Measurements from ENCODE around the gene ANKDD1B.
"Not testable (repeated sequence)": the region's sequence is repeated elsewhere in the genome, so short reads cannot be mapped to it uniquely, and the experiment has no call there.

Gene ANKDD1B

DNA sequence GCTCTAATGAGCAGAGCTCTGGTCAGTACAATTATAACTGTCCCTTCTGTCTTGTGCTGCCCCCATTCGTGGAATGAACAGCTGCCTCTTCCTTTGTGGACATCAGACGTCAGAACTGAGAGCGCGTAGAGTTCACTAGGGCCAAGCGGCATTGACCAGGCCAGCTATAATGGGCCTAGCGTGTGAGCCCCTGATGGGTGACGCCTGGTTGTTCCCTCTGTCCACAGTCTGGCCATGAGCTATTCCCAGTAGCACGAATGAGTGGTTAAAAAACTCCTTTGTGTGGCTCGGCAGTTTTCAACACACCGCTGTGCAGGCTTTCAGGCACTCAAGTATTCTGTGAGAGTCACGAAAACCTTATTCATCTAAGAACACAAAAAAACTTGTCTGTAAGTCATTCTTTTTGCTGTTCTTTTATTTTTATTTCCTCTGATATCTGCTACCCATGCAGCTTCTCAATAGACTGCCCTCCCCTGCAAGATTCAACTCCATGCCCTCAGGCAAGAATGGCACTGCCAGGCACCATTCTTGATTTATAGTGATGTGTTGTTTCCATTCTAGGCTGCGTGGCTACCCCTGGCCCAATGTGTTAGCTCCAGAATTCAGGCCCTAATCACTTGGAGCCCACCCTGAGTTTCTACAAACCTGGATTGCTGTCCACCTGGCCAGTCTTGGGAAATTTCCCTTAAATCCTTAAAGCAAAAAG lies 52.5 kb downstream of the ANKDD1B start:
- no peak for DNase-seq

DNA sequence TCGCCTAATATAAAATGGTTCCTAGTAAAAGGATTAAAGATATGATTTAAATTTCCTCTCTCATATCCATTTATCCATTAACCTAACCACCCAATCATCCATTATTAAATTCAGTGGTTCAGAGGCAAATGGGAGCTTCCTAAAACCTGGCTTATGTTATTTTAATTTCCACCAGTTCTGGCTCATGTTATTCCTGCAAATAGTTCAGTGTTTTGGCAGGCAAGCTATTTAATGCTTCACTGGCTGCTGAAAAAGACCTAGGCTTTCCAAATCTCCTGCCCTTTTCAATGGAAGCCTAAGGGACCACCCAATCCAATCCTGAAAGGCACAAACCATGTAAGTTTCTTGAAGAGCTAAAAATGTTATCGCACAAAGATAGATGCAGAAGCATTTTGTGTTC lies 53.7 kb downstream of the ANKDD1B start:
- no peak for DNase-seq

DNA sequence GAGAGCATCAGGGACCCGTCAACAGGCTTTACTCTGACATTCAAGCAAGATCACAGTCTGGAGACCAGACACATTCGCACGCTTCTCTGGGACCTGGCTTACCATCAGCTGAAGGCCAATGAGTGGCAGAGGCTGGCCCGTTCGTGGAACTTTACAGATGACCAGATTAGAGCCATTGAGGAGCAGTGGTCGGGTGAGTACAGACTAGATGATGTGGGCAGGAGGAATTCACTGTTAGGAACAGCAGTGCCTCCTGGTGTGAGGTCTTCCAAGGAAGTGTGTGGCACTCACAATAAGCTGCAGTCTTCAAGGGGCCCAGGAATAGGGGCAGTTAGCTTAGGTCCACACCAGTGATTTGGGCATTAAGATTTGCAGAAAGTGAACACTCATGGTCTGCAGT lies 55.5 kb downstream of the ANKDD1B start:
- DNase-seq: no peak

DNA sequence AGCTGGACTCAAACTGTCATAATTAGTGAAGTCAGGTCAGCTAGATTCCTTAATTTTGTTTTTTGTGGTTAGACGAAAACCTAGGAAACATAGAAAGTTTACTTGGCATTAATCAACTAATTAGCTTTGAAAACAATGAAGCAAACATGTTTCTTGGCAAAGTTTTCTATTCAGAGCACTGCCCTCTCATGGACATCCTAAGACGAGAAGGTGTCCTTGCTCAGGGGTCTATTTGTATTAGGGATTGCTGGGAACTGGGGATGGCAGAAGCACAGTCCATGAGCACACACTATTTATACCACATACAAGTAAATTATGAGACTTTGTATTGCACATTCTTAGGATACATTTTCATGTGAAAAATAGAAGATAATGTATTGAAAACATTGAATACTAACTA lies 56.3 kb downstream of the ANKDD1B start:
- DNase-seq: no peak

DNA sequence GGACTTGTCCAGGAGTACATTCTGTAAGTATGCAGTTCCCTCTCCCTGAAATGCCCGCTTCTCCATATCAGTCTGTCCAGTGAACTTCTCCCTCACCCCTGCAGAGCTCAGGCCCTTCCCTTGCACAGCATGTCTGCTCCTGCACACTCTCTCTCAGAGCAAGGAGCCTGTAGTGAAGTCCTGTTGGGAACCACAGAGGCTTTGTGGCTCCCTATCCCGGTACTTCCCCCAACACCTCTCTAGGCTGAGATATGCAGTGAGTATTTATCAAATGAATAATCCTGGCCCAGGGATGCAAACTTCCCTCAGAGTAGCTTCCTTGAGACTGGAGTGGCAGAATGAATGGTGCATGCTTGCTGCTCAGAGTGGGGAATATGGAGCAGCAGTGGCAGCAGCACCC lies 57.2 kb downstream of the ANKDD1B start:
- DNase-seq: no peak

DNA sequence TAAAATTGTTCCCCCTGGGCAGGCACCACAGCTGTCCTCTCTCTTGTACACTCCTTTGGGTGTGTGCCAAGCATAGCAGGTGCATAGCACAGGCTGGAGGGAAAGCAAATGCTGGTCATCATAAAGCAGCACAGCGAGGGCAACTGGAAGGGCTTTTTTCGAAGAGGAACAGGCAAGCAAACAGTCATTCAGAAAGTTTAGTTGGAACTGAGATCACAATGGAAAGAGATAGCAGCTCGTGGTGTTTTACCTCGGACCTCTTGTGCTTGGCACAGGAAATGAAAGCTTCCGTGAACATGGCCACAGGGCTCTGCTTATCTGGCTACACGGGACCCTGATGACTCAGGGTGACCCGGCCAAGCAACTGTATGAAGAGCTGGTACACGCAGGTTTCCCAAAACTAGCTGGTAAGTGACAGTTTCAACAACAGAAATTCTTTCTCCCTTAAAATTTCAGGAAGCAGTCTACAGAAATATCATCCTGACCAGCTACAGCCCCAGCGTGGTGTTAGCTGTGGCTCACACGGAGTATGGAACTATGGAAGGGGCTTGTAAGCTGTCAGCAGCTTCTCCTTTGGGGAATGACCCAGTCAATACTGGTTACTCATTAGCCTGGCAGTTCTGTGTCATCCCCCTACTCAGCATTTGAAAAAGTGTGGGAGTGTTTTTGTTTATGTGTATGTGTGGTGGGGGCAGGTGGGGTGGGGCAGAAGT lies 57.9 kb downstream of the ANKDD1B start:
- no peak for DNase-seq

DNA sequence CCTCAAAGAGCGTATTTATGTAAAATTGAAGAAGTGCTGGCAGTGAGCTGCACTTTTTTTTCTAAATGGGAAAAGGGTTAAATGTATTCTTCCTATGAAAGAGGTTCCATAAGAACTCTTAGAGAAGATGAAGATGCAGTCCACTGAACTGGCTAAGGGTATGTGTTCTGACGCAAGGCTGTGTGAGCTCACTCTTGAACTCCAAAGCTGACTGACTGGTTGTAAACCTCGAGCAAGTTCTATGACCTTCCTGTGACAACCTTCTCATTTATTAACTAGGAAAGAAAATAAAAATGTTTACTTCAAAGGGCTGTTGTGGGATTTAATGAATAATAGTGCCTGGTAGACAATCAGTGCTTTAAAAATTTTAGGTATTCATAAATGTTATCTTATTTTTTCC lies 59.3 kb downstream of the ANKDD1B start:
- no peak for DNase-seq

DNA sequence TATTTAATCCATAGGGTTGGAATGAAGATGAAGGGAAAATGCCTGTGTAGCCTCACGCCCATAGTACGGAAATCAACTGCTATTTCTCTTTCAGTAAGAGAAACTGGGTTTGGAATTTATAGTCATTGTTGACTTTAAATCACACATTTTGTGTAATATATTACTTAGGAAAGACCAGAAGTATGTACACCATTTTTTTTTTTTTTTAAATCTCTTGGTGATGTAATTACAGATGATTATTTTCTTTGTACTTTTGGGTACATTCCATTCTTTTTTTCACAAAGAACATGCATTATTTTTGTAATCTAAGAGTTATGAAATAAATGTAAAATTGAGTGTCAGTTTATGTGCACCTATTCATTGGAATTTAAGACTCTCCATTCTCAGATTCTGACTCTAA lies 60.3 kb downstream of the ANKDD1B start:
- DNase-seq: no peak

DNA sequence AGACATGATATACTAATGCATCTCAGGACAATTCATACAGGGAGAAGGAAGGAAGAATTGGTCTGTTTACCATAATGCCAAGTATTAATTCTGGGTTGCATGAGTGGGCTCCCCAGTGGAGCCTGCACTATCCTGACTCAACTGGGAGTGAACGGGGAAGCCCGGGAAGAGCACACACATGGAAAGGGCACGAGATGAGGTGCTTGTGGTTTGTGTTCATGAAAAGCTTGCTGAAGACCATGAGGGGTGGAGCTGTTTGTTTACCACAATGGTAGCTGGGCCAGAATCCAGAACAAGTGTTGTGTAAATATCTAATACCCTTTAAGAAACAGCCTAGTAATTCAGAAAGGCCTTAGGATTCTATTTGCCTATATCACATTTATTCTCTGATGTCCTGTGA lies 61.4 kb downstream of the ANKDD1B start:
- no peak for DNase-seq

DNA sequence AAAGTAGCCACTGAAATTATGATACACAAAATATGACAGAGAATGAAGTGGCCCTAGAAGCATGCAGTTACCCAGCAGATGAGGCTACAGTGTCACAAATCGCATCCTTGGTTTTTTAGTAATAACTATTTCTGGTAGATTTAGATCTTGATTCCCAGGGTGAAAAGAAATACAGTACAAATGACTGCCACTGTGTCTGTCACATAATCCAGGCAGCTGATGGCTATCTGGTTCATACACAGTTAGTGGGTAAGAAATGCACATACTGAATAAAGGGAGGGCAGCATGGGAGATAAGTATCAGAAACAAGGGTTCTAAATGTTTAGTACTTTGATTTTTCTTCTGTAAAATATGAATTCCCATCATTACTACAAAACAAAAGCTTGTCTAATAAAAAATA lies 64.5 kb downstream of the ANKDD1B start:
- DNase-seq: no peak

DNA sequence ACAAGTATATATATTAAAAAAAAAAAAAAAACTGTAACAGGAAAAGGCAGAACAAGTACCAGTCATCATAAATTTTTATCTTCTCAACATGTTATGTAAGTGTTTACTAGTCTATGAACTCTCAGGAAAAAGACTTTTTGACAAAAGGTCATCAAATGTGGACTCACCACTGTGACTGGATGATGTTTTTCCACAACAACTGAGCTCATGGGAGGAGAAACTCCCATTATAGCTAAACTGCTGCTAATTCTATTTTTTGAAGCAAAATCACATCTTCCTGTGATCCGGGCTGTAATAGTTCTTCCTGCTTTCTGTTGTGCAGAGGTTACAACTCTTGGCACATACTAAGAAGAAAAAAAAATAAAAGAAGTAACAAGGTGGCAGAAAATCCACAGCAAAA lies 66.4 kb downstream of the ANKDD1B start:
- DNase-seq: no peak

DNA sequence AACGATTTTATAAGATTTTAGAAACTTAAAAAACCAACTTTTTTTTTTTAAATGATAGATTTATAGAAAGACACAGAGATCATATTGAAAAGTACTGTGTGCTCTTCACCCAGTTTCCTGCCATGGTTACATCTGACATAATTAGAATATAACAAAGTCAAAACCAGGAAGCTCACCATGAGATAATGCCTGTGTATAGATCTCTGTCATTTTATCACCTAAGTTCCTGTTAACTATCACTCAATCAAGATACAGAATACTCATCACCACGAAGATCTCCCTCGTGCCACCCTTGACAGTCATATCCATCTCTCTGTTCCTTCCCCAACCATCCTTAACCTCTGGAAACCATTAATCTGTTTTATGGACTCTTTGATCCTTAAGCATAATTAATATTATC lies 66.9 kb downstream of the ANKDD1B start:
- no peak for DNase-seq

DNA sequence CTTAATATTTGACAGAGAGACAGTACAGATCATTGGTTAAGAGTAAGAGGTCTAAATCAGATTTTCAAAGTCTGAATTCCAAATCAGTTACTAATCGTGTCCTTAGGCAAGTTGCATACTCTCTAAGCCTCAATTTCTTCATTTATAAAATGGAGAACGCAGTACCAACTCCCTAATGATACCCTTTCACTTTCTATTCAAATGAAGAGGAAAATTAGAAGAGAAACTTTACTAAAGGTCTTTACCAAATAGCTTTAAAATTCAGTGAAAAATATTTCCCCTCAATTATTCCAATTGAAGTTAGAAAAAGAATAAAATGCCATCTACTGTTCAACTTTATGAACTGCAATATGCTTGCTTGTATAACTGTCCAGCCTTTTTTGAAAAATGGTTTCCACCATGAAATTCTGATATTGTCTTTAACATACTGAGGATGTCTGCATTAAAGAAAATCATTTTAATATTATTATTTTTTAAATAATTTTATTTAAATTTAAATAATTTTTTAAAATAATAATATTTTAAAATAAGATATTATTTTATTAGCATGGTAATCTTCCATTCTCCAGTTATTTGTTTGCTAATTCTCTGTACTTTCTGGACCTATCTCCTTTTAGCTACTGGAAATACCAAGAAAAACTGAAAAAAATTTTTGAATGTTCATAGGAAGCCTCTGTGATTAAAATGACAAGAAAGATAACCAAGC lies 70.0 kb downstream of the ANKDD1B start:
- DNase-seq: no peak

DNA sequence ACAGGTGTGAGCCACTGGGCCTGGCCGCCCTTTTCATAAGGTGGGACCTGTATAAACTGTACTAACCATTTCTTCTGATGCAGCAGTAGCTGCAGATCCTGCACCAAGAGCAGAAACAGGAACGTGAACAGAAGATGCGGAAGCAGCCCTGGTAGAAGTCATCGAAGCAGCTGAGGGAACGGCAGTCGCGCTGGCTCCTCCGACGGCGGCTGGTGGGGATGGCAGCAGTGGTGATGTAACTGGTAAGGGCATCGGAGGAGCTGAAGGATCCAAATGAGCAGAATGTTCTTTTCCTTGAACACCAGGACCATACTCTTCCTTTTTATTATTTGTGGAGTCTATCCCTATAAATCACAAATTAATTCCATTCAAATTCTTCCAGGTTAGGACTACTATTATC lies 73.9 kb downstream of the ANKDD1B start:
- no peak for DNase-seq

DNA sequence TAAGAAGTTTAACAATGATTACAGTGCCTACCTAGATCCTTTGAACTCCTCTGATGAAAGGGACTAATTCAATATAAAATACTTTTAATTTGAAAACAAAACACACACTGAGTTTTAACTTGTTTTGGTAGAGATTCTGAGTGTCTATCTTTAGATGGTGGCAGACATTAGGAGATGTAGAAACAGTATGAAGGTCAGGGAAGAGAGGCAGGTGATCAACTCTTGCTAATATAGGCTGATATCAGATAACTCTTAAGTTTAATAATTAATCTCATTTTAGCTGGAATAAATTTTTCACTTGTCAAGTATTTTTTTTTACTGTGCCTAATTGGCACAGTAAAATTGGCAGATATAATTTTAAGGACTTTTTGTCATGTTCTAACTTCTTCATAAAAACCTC lies 75.2 kb downstream of the ANKDD1B start:
- DNase-seq: no peak

DNA sequence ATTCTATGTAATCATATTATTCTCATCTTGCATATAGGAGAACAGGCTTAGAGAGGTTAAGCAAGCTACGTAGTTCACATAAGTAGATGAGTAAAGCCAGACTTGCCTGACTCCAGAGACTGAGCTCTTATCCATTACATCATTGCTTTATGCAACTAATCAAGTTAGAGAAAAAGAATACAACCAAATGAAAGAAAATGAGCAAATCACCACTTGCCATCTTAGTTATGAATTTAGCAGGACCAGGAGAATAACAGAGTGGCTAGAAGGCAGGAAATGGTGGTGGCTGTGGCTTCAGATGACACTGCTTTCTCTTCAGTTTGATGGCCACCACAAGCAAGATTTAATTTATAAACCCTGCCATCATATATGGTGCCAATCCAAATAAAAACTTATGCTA lies 79.4 kb downstream of the ANKDD1B start:
- no peak for DNase-seq

DNA sequence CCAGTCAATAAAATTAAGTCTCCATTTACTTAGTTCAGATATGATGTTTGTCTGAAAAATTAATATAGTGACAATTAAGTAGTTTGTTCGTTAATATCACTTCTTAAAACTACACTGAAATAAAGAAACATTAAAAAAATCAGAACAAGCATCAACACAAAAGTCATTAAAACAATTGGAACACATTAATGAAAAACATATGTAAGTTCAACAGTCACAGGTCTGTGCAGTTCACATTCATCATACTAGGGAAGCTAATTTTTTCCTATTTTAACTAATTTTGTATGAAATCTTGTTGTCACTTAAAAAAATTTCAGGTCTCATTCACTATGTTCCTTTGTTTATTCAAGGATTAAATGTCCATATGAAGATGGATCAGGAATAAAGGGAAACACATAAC lies 83.5 kb downstream of the ANKDD1B start:
- DNase-seq: no peak

DNA sequence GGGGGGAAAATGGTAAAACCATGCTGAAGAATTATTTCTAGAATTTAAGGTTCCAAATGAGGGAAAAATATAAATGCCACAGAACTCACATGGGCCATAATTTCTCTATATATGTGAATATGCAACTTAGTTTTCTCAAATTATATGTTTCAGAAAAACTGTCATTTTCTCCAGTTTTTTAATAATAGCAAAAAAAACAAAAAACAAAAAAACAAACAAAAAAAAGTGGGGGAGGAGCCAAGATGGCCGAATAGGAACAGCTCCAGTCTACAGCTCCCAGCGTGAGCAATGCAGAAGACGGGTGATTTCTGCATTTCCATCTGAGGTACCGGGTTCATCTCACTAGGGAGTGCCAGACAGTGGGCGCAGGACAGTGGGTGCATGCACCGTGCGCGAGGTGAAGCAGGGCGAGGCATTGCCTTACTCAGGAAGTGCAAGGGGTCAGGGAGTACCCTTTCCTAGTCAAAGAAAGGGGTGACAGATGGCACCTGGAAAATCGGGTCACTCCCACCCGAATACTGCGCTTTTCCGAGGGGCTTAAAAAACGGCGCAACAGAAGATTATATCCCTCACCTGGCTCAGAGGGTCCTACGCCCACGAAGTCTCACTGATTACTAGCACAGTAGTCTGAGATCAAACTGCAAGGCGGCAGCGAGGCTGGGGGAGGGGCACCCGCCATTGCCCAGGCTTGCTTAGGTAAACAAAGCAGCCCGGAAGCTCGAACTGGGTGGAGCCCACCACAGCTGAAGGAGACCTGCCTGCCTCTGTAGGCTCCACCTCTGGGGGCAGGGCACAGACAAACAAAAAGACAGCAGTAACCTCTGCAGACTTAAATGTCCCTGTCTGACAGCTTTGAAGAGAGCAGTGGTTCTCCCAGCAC lies 84.5 kb downstream of the ANKDD1B start:
- not testable (repeated sequence) for DNase-seq

DNA sequence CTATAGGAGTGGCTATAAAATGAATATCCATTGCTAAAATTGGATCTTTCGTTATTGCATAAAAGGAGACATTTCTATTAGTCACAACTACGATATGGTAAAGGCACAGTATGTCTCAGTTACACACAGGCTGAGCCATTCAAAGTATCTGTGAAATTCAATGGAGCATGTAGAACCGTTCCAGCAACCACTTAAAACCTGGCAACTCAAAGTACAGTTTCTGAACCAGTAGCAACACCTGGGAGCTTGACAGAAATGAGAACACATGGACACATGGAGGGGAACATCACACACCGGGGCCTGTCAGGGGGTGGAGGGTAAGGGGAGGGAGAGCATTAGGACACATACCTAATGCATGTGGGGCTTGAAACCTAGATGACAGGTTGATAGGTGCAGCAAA lies 90.6 kb downstream of the ANKDD1B start:
- DNase-seq: no peak

DNA sequence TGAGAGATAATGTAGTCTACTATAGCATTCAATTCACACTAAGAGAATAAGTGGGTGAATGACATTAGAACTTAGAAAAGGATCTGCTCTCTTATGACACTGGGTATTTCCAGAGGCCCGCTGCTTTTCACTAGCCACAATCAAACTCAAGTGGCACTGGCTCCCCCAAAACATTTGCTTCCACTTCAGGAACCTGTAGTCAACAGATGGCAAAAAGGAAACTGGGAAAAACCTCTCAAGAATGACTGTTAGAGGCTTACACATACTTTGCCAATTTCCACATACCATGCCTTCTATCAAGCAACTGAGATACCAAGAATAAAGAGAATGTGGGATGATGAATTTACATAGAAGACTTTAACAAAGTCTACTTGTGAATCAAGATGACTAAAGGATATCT lies 94.8 kb downstream of the ANKDD1B start:
- no peak for DNase-seq

DNA sequence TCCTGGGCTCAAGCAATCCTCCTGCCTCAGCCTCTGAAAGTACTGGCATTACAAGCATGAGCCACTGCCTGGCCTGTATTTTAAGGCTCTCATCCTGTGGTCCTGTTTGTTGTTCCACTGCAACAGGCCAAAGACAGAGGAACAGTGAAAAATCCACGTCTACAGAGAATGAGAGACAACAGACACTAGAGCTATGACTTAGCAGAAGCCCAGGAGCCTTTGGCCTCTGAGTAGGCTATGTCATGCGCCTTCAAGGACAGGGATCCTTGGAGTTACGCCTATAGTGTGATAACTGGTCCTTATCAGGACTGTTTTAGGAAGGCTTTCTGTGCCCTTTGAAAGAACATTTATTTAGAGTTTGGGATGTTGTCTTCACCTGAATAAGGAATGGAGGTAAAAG lies 95.5 kb downstream of the ANKDD1B start:
- no peak for DNase-seq

DNA sequence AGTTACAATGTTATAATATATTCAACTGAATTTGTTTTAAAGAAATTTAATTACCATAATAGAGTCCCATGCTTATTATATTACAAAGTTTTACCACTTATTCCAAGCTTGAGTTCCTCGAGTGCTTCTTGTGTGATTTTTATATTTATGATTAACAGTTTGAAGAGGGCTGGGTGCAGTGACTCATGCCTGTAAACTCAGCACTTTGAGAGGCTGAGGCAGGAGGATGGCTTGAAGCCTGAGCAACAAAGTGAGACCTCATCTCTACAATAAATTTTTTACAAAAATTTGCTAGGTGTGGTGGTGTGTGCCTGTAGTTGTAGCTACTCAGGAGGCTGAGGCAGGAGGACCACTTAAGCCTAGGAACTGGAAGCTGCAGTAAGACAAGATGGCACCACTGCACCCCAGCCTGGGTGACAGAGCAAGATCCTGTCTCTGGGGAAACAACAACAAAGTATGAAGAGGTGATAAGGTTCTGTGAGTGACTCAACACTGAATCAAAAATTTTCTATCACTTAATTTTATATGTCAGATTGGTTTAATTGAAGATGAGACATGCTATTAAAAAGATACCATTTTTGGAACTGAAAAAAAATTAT lies 96.8 kb downstream of the ANKDD1B start:
- DNase-seq: no peak

DNA sequence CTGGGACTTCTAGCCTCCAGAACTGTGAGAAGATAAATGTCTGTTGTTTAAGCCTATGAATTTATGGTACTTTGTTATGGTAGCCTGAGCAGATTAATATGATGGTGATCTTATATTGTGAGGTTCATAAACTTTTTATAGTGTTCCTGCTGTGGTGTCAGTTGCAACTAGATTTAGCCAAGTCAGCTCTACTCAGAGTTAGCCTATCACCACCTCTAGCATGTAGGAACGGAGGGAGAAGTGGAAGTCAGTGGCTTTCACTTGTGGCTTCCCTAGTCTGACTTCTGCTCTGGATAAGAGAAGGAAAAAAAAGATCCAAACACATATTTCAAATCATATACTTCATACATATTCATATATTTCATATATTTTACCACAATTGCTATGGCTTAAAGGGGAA lies 99.4 kb downstream of the ANKDD1B start:
- no peak for DNase-seq
